GM21526 (cell line): Measurements from ENCODE around the gene ACSF3.
A peak's percentile ranks its signal among the peaks of the same experiment; 100 is the strongest.

Source experiments
- ATAC-seq: cut with Tn5 transposase; IDR thresholded peaks from one replicate; pipeline ENCODE4 v1.9.1; 2021; ENCODE audit warnings: moderate library complexity; ENCODE audit not compliant: unreplicated experiment, low FRiP score

Gene ACSF3

DNA sequence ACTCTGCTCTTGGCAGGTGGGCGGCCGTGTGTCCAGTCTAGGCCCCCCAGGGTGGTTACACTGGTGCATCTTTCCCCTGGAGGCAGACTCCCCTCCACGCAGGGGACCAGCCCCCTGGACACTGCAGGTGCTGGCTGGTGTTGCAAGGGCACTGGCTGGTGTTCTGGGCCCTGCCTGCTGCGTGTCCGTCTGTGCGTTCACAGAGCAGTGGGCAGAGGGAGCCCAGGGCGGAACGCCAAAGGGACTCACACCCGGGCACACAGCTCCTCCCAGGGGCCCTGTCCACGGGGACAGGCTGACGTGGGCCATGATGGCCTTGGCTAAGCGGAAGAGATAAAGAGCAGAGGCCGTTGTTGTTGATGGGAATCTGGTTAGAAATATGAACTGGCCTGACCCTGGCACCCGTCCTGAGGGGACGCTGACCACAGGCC is 27.3 kb downstream of the ACSF3 start:
- no peak for ATAC-seq

DNA sequence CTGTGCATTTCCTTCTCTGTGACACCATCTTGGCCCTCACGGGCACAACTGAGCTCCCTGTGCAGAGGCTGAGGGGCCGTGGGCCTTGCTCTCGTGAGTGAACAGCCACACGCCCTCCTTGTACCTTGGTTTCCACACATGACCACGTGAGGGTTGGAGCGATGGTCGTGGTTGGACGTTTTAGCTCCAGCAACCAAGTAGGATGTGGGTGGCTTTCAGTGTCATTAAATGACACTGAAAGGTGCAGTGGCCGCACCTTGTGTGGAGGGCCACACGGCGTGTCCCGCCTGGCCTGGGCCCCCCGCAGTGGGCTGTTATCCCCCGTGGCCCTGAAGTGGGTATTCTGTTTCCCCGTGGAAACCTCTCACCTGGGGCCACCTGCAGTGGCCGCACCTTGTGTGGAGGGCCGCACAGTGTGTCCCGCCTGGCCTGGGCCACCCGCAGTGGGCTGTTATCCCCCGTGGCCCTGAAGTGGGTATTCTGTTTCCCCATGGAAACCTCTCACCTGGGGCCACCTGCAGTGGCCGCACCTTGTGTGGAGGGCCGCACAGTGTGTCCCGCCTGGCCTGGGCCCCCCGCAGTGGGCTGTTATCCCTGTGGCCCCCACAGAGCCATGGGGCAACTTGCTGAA is 28.2 kb downstream of the ACSF3 start:
- no peak for ATAC-seq

DNA sequence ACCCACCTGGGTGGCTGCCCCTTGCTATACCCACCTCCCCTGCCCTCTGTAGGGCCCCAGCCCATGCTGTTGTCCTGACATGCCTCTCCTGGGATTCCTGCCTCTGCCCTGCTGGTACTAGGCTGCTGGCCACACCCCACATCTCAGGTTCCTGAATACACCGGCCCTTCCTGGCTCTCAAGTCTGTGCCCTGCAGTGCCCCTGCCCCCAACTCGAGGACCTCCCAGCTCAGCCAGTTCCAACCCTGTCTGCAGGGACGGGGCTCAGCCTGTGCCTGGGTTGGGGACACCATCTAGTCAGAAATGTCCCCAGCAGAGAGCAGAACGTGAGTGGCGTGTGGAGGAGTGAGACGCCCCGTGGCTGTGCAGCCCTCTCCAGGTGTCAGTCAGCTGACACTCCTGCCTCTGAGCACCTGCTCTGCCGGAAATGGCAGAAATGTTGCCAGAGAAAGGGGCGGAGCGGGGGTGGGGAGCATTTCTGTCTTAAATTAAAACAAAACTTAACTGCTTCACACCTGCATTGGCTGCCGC is 28.7 kb downstream of the ACSF3 start:
- ATAC-seq, result peak; percentile 47

DNA sequence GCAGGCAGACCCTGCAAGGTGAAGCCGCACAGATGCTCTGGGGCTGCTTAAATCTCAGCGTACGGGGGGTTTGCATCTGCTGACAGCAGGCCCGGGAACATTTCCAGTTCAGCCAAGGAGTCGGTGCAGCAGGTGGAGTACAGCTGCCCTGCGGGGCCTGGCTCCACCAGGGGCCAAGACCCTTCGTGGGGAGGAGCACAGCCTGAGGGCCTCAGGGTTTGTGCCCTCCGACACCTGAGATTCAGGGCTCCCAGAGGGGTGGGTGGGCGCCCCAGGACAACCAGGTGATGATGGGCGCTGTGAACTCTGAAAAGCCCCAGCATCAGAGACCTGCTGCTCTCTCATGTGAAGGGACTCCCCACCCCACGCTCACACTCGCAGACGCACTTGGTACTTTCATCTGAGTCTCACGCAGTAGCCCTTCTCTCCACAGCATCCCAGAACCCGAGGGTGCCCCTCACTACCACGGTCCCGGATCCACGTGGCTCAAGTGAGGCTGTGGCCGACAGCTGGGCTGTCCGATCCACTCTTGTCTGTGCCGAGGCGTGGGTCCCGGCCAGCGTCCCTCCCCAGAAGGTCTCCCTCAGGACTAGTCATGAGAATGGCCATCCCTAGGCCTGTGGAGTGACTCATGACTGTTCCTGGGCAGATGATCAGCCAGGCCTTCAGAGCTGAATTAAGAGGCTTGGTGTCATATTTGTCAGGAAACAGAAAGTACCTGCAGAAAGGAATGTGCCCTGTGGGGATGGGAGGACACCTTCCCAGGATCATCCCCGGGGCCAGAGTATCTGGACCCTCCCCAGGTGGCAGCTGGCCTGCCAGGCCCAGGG is 29.6 kb downstream of the ACSF3 start:
- no peak for ATAC-seq

DNA sequence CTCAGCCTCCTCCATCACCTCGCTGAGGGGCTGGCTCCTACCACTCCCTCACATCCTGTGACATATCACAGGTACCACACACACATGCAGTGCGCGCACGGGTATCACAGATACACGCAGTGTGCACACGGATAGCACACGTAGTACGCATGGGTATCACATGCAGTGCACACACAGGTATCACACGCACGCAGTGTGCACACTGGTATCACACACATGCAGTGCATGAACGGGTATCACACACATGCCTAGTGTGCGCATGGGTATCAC is 30.1 kb downstream of the ACSF3 start:
- ATAC-seq, result no peak

DNA sequence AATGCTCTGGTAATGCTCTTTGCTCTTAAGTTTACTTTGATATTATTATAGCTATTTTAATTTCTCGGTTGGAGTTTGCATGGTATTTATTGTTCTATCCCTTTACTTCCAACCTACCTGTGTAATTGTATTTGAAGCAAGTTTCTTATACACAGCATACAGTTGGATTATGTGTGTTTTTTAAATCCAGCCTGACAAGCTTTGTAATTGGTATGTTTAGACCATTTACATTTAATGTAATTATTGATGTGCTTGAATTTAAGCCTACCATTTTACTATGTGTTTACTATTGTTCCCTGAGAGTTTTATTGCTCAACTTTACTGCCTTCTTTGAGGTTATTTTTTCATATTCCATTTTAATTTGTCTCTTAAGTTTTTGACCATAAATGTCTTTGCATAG is 35.7 kb downstream of the ACSF3 start:
- no peak for ATAC-seq

DNA sequence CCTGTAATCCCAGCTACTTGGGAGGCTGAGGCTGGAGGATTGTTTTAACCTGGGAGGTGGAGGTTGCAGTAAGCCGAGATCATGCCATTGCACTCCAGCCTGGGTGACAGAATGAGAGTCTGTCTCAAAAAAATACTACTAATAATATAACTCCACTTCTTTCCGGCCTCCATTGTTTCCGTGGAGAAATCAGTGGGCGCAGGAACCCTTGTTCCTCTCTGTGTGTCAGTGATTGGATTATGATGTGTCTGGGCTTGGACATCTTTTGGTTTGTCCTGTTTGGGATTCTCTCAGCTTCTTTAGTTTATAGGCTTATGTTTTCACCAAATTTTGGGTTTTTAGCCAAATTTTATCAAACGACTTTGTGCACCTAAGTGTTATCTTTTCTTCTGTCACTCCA is 36.8 kb downstream of the ACSF3 start:
- no peak for ATAC-seq

DNA sequence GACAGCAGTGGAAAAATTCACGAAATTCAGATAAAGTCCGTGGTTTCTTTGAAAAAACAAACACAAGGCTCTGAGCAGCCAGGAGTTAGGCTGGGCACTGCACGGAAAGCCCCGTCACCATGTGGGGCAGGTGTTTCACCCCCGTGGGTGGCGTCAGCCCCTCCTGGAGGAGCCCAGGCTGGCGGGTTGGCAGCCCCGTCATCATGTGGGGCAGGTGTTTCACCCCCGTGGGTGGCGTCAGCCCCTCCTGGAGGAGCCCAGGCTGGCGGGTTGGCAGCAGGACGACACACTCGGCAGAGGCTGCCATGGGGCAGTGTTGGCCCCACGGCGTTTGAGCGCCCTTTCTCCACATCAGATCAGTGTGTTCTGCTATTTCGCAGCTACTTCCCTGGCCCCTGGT is 38.1 kb downstream of the ACSF3 start:
- ATAC-seq, result no peak

DNA sequence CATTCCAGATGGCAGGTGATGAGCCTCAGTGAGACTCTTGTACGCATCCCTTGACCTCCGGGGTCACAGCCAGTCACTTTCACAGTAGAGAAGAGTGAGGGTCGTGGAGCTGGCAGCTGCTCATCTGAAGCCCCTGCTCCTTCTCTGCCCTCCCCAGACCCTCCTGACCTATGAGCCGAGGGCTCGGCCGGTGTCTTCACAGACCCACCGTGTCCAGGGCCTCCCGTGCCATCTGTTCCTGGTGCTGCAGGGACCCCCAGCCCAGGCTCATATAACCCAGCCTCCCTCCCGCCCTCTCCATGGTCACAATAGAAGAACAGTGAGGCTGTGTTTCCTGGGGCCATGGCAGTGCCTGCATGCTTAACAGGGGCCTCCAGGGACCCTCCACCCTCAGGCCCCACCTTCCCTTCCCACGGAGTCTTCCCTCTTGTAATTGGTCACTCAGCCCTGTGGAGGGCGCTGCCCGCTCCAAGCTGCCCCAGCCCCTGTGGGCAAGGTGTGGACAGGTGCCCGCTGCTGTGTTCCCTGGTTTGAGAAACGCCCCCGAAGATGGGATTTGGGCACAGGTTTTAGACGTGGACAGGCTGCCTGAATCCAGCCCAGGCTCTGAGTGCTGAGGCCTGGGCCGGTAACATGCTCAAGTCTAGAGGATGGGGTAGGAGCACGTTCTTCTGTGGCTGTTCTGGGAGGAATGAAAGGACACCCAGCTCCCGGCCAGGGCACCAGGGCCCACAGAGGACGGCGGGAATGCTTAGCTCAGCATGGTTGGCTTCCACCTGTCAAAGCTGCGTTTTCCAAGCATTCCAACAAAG is 38.7 kb downstream of the ACSF3 start:
- ATAC-seq, result no peak

DNA sequence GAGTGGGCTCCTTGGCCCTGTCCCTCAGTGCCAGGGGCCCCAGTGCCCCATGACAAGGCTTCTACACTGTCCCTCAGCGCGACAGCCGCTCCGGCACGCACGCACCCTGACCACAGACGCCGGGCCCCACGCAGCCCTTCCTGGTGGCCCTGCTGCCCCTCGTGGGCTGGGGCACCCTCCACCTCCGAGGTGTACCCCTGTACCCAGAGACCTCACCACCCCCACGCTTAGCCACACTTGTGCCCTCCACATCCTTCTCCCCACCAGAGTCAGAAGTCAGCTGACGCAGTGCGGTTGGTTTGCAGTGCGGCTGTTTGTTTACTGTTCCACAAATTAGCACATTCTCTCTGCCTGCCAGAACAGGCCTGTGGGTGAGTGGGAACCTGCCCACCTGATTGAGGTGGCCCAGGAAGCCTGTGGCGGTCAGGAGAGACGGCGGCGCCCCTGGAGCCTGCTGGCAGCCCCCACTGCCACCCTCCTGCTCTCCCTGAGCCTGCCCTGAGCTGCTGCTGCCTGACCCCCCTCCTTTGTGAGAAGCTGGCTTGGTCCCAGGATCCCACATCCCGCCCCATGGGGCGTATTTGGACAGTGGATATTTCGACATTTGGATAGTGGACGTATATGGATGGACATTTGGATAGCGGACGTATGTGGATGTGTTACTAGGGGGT is 39.9 kb downstream of the ACSF3 start:
- no peak for ATAC-seq

DNA sequence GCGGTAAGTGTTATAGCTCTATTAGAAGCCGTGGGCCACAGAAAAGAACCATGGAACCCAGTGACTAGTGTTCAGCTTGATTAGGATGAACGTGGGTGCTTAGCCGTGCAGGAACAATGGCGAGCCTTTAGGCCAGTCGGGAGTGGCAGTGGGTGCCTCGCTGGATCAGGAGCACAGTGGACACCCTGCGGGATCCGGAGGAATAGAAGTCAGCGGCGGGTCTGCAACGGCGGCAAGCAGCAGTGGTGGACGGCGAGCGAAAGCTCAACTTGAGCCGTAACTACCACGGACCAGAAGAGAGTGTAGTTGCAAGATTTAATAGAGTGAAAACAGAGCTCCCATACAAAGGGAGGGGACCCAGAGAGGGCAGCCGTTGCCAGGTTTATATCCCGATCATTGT is 40.6 kb downstream of the ACSF3 start:
- ATAC-seq, result no peak

DNA sequence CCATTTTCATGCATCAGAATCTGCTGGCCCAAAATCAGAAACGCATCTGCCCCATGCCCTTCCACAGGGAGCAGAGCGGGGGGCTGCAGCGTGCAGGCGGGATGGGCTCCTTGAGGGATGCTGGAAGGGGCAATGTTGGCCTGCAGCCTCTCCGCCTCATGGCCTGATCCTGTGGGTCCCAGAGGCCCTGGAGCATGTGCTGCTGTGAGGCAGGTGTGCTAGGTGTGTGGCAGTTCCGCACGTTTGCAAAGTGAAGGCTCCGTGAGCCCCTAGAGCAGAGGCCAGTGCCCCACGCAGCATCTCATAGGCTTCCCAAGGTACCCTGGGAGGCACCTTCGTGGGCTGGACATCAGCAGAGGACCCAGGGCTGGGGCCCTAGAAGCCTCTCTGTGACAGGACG is 41.5 kb downstream of the ACSF3 start:
- ATAC-seq, result no peak

DNA sequence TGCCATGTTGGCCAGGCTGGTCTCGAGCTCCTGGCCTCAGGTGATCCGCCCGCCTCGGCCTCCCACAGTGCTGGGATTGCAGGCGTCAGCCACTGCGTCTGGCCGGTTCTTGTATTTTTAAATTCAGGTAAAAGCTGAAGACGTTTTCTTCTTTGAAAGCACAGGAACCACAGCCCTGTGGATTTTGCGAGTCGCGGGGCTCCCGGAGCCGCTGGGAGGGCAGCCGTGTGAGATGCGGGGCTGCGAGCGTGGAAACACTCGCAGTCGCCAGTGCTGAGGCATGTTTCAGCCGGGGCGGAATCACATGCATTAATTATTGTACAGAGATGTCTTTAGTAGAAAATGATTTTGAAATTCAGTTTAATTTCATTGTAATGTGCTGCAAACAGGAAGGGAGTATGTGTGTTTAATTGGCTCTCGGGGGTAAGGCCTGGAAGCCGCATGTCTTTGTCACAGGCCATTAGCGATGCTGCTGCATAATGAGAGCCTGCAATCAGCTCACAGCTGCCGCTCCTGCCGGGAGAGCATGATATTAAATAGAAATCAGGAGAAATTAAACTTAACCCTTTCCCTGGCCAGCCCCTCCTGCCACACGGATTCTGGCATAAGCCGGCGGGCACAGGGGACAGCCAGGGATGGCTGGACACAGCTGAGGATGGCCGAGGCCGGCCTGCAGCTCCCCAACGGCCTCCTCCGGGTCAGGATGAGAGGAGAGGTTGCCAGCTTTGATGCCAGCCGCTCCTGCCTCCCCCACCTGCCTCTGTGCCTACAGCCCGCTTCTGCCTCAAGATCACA is 42.5 kb downstream of the ACSF3 start:
- no peak for ATAC-seq

DNA sequence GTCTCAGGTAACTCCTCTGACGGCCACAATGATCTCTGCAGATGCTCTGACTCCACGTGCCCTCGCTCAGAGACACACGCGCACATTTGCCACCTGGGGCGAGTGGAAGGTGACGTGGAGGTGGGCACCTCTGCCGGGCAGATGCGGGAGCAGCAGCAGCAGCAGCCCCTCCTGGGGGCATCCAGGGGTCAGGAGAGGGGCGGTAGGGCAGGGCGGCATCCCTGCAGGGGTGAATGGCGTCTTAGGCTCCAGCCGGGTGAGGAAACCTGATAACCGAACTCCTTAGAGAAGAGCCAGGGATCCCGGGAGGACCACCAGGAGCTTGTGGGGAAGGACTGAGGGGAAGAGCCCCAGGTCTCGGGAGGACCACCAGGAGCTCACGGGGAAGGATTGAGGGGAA is 43.3 kb downstream of the ACSF3 start:
- ATAC-seq, result no peak

DNA sequence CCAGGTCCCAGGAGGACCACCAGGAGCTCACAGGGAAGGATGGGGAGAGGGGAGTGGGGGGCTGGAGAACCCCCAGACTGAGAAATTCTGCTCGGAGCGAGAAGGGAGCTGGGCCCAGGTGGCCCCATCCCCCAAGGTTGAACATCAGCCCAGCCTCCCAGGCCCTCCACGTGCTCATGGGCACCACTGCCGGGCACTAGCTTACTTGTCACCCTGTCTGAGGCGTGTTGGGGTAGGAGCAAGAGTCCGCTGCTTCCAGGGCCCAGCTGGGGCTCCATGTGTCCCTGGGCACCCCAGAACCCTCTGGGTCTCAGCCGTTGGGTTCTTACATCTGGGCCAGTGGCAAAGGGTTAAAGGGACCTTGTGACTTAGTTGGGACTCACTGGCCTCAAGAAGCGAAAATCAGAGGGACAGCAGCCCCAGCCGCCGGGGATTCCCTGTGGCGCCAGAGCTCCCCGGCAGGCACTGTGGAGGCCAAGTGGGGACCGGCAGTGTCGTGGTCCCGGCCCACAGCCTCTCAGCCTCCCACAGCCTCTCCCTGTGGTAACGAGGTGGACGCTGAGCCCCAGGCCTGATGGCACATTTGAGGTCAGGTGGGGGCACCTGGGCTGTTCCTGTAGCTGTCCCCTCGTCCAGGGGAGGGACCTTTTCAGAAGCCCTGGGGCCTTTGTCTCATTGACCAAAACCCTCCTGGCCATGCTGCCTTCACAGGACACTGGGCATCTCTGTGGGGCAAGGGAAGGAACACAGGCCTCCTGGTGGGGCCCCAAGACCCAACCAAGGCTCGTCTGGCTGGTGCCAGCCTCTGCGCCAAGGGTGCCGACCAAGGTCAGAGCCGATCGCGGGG is 44.2 kb downstream of the ACSF3 start:
- no peak for ATAC-seq

DNA sequence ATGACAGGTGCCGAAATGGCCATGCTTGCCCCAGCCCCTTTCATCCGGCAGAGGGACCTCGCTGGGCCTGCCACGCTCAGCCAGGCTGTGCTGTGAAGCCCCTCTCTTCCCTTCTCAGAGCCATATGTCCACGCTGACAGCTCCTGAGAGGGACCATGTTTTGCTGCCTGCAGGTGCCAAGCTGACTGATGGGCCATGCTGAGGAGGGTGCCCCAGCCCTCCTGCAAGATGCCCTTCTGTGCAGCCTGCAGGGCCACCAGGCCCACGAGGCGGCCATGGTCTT is 44.8 kb downstream of the ACSF3 start:
- ATAC-seq, result no peak

DNA sequence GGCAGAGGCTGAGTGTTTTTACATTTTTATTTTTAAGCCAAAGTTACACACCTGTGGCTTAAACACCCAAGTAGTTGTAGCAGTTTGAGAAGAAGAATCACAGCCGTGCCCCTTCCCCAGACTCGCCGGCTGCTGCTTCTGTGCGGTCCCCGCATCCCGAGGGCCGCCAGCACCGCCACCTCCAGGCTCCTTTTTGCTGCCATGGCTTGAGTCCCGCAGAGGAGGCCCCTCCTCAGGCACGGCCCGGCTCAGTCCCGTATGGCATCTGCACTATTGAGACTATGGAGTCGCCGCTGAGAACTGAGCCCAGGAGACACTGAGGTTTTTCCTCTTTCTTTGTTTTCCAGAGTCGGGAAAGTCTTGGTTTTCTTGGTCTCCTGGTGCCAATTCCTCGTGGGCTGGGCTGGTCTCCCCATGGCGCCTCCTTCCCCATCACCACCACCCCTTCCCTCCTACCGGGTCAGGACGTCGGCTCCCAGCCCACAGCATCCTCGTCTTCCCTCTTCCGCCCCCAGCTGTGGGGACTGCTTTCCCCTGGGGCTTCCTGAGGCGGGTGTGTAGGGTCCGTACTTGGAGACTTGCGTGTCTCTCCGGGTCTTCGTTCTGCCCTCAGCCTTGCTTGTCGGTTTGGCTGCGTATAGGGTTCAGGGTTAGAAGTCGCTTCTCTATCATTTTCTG is 45.3 kb downstream of the ACSF3 start:
- ATAC-seq, result no peak

DNA sequence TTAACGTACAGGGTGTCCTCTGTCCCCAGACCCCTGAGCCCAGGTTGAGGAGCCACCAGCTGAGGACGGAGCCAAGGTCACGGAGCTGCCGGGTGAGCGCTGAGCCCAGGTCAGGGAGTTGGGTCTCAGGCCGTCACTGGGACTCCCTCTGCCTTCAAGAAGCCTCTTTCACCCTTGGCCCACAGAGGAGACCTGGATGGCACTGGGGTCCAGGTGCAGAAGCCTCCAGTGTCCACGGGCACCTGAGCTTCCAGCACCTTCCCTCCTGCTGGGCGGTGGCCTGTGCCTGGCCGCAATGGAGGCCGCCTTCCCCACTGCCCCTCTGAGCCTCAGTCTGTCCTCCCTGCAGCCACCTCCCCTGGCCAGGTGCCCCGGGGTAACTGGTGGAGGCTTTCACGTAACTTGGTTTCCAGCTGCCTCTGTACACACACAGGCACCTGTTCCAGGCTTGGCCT is 46.3 kb downstream of the ACSF3 start:
- ATAC-seq, result no peak

DNA sequence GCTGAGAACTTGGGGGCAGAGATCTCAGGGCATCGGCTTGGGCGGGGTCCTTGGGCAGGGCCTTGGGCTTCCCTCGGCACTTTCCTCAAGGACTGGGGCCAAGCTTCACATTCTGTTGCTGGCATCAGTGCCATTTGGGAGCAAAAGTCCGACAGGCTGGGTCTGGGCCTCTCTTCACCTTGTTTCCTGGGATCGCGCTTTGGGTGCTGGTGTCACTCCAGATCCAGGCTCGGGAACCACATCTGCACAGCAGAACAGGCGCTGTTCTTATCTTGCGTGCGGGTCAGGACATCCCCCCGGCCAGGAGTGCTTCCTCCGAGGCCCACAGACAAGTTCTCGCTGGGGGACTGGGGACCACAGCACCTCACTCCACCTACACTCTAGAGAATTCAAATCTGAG is 46.7 kb downstream of the ACSF3 start:
- ATAC-seq, result no peak
